HEK293 (cell line): ENCODE results near the gene SALL1.

Source experiments
- BCL11B ChIP-seq: fragments of 450-650 bp; formaldehyde crosslinking; IDR thresholded peaks from 2 replicates; pipeline ENCODE4 v1.5.1; 2016; ENCODE audit warnings: low read depth, missing biosample characterization, missing genetic modification characterization
- GLIS2 ChIP-seq: fragments of 450-650 bp; formaldehyde crosslinking; IDR thresholded peaks from 2 replicates; pipeline ENCODE4 v1.5.1; 2016; ENCODE audit warnings: missing biosample characterization, missing genetic modification characterization
- KLF16 ChIP-seq: fragments of 450-650 bp; formaldehyde crosslinking; IDR thresholded peaks from 2 replicates; pipeline ENCODE4 v1.5.1; 2017; ENCODE audit warnings: missing biosample characterization, missing genetic modification characterization
- KLF9 ChIP-seq: fragments of 450-650 bp; formaldehyde crosslinking; IDR thresholded peaks from 2 replicates; pipeline ENCODE4 v1.5.1; 2016; ENCODE audit warnings: missing biosample characterization, missing genetic modification characterization, low read depth
- REPIN1 ChIP-seq: fragments of 450-650 bp; formaldehyde crosslinking; IDR thresholded peaks from 2 replicates; pipeline ENCODE4 v1.5.1; 2017; ENCODE audit warnings: missing biosample characterization, missing genetic modification characterization, low read depth
- SP2 ChIP-seq: fragments of 450-650 bp; formaldehyde crosslinking; IDR thresholded peaks from 2 replicates; pipeline ENCODE4 v1.5.1; 2016; ENCODE audit warnings: missing biosample characterization, missing genetic modification characterization
- YY2 ChIP-seq: fragments of 450-650 bp; formaldehyde crosslinking; IDR thresholded peaks from 2 replicates; pipeline ENCODE4 v1.5.1; 2016; ENCODE audit warnings: missing biosample characterization, missing genetic modification characterization
- ZBTB17 ChIP-seq: fragments of 450-650 bp; formaldehyde crosslinking; IDR thresholded peaks from 2 replicates; pipeline ENCODE4 v1.5.1; 2016; ENCODE audit warnings: missing biosample characterization, missing genetic modification characterization
- ZFP3 ChIP-seq: fragments of 450-650 bp; formaldehyde crosslinking; IDR thresholded peaks from 2 replicates; pipeline ENCODE4 v1.5.1; 2016; ENCODE audit warnings: low read depth, missing biosample characterization, missing genetic modification characterization
- ZNF114 ChIP-seq: fragments of 450-650 bp; formaldehyde crosslinking; IDR thresholded peaks from 2 replicates; pipeline ENCODE4 v1.5.0; 2017; ENCODE audit warnings: missing biosample characterization, missing genetic modification characterization
- ZNF146 ChIP-seq: fragments of 450-650 bp; formaldehyde crosslinking; IDR thresholded peaks from 2 replicates; pipeline ENCODE4 v1.5.1; 2016; ENCODE audit warnings: missing biosample characterization, missing genetic modification characterization
- ZNF324 ChIP-seq: fragments of 450-650 bp; formaldehyde crosslinking; IDR thresholded peaks from 2 replicates; pipeline ENCODE4 v1.5.1; 2016; ENCODE audit warnings: missing biosample characterization, missing genetic modification characterization
- ZNF501 ChIP-seq: fragments of 450-650 bp; formaldehyde crosslinking; IDR thresholded peaks from 2 replicates; pipeline ENCODE4 v1.5.1; 2016; ENCODE audit warnings: missing biosample characterization, missing genetic modification characterization
- ZNF571 ChIP-seq: fragments of 450-650 bp; formaldehyde crosslinking; IDR thresholded peaks from 2 replicates; pipeline ENCODE4 v1.5.0; 2017; ENCODE audit warnings: missing biosample characterization, missing genetic modification characterization
- ZNF843 ChIP-seq: fragments of 450-650 bp; formaldehyde crosslinking; IDR thresholded peaks from 2 replicates; pipeline ENCODE4 v1.5.1; 2016; ENCODE audit warnings: missing biosample characterization, missing genetic modification characterization
- ZSCAN23 ChIP-seq: fragments of 450-650 bp; formaldehyde crosslinking; IDR thresholded peaks from 2 replicates; pipeline ENCODE4 v1.5.1; 2016; ENCODE audit warnings: missing biosample characterization, missing genetic modification characterization
- TF ChIP-seq, protein P1 (sequence below): fragments of 450-650 bp; formaldehyde crosslinking; IDR thresholded peaks from 2 replicates; pipeline ENCODE4 v1.5.0; 2017; ENCODE audit warnings: missing biosample characterization, missing genetic modification characterization, borderline replicate concordance
- TF ChIP-seq, protein P2 (sequence below): fragments of 450-650 bp; formaldehyde crosslinking; IDR thresholded peaks from 2 replicates; pipeline ENCODE4 v1.5.1; 2016; ENCODE audit warnings: missing biosample characterization, missing genetic modification characterization
- TF ChIP-seq, protein P3 (sequence below): fragments of 450-650 bp; formaldehyde crosslinking; conservative IDR thresholded peaks from 2 replicates; pipeline ENCODE4 v1.5.1; 2016; ENCODE audit warnings: low read depth, missing biosample characterization, missing genetic modification characterization
- TF ChIP-seq, protein P4 (sequence below): fragments of 450-650 bp; formaldehyde crosslinking; IDR thresholded peaks from 2 replicates; pipeline ENCODE4 v1.5.1; 2016; ENCODE audit warnings: missing biosample characterization, missing genetic modification characterization
- TF ChIP-seq, protein P5 (sequence below): fragments of 450-650 bp; formaldehyde crosslinking; IDR thresholded peaks from 2 replicates; pipeline ENCODE4 v1.5.1; 2016; ENCODE audit warnings: missing biosample characterization, missing genetic modification characterization
- TF ChIP-seq, protein P6 (sequence below): fragments of 450-650 bp; formaldehyde crosslinking; optimal IDR thresholded peaks from 2 replicates; pipeline ENCODE3; 2016; ENCODE audit warnings: missing biosample characterization, mild to moderate bottlenecking, missing genetic modification characterization

SALL1 gene

DNA sequence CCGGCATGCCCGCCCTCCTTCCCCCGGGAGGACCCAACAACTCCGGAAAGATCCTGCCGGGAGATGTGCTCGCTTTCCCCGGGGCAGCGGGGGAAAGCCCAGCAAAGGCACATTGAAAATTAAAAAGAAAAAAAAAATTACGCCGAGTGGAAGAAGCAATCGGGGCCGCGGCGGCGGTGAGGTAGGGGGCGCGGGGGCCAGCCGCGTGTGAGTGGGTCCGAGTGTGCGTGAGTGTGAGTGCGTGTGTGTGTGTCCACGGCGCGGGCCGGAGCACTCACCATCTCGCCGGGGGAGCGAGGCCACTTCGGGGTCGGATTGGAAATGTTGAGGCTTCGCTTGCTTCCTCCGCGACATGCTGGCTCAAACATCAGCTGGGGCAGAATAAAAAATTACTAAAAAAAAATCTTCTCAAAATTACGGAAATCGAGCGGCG lies at the start of gene SALL1 (continued):
- TF ChIP-seq, protein P1, sequence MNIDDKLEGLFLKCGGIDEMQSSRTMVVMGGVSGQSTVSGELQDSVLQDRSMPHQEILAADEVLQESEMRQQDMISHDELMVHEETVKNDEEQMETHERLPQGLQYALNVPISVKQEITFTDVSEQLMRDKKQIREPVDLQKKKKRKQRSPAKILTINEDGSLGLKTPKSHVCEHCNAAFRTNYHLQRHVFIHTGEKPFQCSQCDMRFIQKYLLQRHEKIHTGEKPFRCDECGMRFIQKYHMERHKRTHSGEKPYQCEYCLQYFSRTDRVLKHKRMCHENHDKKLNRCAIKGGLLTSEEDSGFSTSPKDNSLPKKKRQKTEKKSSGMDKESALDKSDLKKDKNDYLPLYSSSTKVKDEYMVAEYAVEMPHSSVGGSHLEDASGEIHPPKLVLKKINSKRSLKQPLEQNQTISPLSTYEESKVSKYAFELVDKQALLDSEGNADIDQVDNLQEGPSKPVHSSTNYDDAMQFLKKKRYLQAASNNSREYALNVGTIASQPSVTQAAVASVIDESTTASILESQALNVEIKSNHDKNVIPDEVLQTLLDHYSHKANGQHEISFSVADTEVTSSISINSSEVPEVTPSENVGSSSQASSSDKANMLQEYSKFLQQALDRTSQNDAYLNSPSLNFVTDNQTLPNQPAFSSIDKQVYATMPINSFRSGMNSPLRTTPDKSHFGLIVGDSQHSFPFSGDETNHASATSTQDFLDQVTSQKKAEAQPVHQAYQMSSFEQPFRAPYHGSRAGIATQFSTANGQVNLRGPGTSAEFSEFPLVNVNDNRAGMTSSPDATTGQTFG (tag by site-specific recombination): no peak
- TF ChIP-seq, protein P2, sequence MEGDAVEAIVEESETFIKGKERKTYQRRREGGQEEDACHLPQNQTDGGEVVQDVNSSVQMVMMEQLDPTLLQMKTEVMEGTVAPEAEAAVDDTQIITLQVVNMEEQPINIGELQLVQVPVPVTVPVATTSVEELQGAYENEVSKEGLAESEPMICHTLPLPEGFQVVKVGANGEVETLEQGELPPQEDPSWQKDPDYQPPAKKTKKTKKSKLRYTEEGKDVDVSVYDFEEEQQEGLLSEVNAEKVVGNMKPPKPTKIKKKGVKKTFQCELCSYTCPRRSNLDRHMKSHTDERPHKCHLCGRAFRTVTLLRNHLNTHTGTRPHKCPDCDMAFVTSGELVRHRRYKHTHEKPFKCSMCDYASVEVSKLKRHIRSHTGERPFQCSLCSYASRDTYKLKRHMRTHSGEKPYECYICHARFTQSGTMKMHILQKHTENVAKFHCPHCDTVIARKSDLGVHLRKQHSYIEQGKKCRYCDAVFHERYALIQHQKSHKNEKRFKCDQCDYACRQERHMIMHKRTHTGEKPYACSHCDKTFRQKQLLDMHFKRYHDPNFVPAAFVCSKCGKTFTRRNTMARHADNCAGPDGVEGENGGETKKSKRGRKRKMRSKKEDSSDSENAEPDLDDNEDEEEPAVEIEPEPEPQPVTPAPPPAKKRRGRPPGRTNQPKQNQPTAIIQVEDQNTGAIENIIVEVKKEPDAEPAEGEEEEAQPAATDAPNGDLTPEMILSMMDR (tag by site-specific recombination): no peak
- TF ChIP-seq SP2 (tag by site-specific recombination): no peak
- no peak for TF ChIP-seq YY2 (tag by site-specific recombination)
- no peak for TF ChIP-seq ZFP3 (tag by site-specific recombination)
- TF ChIP-seq ZNF571 (tag by site-specific recombination): no peak
- TF ChIP-seq ZNF114 (tag by site-specific recombination): no peak
- TF ChIP-seq KLF16 (tag by site-specific recombination): peak; percentile 32; the same call in 1 of the 2 replicates
- TF ChIP-seq REPIN1 (tag by site-specific recombination): no peak
- no peak for TF ChIP-seq ZSCAN23 (tag by site-specific recombination)
- TF ChIP-seq, protein P3, sequence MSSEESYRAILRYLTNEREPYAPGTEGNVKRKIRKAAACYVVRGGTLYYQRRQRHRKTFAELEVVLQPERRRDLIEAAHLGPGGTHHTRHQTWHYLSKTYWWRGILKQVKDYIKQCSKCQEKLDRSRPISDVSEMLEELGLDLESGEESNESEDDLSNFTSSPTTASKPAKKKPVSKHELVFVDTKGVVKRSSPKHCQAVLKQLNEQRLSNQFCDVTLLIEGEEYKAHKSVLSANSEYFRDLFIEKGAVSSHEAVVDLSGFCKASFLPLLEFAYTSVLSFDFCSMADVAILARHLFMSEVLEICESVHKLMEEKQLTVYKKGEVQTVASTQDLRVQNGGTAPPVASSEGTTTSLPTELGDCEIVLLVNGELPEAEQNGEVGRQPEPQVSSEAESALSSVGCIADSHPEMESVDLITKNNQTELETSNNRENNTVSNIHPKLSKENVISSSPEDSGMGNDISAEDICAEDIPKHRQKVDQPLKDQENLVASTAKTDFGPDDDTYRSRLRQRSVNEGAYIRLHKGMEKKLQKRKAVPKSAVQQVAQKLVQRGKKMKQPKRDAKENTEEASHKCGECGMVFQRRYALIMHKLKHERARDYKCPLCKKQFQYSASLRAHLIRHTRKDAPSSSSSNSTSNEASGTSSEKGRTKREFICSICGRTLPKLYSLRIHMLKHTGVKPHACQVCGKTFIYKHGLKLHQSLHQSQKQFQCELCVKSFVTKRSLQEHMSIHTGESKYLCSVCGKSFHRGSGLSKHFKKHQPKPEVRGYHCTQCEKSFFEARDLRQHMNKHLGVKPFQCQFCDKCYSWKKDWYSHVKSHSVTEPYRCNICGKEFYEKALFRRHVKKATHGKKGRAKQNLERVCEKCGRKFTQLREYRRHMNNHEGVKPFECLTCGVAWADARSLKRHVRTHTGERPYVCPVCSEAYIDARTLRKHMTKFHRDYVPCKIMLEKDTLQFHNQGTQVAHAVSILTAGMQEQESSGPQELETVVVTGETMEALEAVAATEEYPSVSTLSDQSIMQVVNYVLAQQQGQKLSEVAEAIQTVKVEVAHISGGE (tag by site-specific recombination): no peak
- no peak for TF ChIP-seq ZNF324 (tag by site-specific recombination)
- TF ChIP-seq, protein P4, sequence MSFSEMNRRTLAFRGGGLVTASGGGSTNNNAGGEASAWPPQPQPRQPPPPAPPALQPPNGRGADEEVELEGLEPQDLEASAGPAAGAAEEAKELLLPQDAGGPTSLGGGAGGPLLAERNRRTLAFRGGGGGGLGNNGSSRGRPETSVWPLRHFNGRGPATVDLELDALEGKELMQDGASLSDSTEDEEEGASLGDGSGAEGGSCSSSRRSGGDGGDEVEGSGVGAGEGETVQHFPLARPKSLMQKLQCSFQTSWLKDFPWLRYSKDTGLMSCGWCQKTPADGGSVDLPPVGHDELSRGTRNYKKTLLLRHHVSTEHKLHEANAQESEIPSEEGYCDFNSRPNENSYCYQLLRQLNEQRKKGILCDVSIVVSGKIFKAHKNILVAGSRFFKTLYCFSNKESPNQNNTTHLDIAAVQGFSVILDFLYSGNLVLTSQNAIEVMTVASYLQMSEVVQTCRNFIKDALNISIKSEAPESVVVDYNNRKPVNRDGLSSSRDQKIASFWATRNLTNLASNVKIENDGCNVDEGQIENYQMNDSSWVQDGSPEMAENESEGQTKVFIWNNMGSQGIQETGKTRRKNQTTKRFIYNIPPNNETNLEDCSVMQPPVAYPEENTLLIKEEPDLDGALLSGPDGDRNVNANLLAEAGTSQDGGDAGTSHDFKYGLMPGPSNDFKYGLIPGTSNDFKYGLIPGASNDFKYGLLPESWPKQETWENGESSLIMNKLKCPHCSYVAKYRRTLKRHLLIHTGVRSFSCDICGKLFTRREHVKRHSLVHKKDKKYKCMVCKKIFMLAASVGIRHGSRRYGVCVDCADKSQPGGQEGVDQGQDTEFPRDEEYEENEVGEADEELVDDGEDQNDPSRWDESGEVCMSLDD (tag by site-specific recombination): 0 out of 2 replicates have a peak, but pooled peaks have one; percentile 15
- TF ChIP-seq, protein P5, sequence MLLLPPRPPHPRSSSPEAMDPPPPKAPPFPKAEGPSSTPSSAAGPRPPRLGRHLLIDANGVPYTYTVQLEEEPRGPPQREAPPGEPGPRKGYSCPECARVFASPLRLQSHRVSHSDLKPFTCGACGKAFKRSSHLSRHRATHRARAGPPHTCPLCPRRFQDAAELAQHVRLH: no peak
- no peak for TF ChIP-seq ZNF146 (tag by site-specific recombination)
- TF ChIP-seq GLIS2 (tag by site-specific recombination): no peak
- no peak for TF ChIP-seq ZNF843 (tag by site-specific recombination)
- TF ChIP-seq ZNF501: no peak
- TF ChIP-seq KLF9 (tag by site-specific recombination): no peak
- TF ChIP-seq, protein P6, sequence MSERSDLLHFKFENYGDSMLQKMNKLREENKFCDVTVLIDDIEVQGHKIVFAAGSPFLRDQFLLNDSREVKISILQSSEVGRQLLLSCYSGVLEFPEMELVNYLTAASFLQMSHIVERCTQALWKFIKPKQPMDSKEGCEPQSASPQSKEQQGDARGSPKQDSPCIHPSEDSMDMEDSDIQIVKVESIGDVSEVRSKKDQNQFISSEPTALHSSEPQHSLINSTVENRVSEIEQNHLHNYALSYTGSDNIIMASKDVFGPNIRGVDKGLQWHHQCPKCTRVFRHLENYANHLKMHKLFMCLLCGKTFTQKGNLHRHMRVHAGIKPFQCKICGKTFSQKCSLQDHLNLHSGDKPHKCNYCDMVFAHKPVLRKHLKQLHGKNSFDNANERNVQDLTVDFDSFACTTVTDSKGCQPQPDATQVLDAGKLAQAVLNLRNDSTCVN: peak; percentile 71
- no peak for TF ChIP-seq ZBTB17 (tag by site-specific recombination)
- 0 out of 2 replicates have a peak, but pooled peaks have one; percentile 28 for TF ChIP-seq BCL11B (tag by site-specific recombination)
